ENCODE results near the gene CHKA. TPM values are rescaled to one million over a fixed set of nuclear protein-coding genes. Genes with fewer than 3 reads are reported as not detected.
A peak's percentile ranks its signal among the peaks of the same experiment; 100 is the strongest.

Gene CHKA
- total and polyA plus RNA-seq, 9 of the 15 experiments (the other 6 are each of a cell fraction or from before 2014, with no cell fraction given): 3.6 to 37.0 (median 30.2) TPM

DNA sequence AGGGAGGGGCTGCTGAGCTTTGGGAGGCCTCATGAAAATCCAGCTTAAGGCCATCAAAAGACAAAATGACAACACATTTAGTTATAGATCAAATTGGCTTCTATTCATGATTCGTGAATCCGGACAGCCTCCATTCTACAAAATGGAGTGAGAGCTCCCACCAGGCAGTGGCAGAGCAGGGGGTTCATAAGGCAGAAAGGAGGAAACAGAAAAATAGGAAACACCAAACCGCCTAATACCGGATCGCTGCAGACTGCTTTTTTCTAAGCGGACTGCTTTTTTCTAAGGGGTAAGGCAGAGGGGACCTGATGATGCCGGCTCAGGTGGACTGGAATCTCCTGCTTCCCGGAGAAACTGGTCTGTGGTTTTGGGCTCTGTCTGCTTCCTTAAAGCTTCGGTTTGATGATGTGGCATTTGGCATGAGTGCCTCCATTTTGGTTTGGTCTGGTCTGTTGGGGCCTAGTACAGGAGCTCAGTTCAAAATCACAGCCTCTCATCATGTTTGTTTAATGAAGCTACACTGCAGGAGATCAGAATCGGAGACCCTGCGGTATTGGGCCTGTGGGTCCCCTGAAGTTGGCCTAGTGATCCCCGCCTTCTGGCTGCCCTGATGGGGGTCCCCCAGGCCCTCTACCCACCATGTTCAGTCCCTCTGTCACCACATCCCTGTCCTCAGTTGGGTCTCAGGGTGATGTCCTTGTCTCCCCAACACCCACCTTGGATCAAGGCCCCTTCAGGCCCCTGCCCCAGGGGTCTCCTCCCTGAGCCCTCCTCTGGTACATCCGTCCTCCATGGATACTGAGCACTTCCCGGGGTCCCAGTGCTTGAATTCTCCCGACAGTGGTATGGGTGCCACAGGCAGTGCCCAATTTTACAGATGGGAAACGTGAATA is 109.9 kb downstream of the CHKA start (continued):
- TF ChIP-seq, protein P1, sequence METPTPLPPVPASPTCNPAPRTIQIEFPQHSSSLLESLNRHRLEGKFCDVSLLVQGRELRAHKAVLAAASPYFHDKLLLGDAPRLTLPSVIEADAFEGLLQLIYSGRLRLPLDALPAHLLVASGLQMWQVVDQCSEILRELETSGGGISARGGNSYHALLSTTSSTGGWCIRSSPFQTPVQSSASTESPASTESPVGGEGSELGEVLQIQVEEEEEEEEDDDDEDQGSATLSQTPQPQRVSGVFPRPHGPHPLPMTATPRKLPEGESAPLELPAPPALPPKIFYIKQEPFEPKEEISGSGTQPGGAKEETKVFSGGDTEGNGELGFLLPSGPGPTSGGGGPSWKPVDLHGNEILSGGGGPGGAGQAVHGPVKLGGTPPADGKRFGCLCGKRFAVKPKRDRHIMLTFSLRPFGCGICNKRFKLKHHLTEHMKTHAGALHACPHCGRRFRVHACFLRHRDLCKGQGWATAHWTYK (CRISPR knock-in tag; IDR thresholded peaks at IDR 0.05): peak; percentile 68; the same call in 1 of the 2 replicates
- TF ChIP-seq ZNF778 (CRISPR knock-in tag; IDR thresholded peaks at IDR 0.05): no peak
- no peak for TF ChIP-seq HDAC3 (IDR thresholded peaks at IDR 0.05; ENCODE audit: borderline replicate concordance, partially characterized antibody)
- TF ChIP-seq, protein P2, sequence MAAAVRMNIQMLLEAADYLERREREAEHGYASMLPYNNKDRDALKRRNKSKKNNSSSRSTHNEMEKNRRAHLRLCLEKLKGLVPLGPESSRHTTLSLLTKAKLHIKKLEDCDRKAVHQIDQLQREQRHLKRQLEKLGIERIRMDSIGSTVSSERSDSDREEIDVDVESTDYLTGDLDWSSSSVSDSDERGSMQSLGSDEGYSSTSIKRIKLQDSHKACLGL (CRISPR knock-in tag; IDR thresholded peaks at IDR 0.05; ENCODE audit: borderline replicate concordance, poor library complexity, severe bottlenecking): no peak
- TF ChIP-seq TRIM24 (IDR thresholded peaks at IDR 0.05): no peak
- no peak for TF ChIP-seq HNRNPL (IDR thresholded peaks at IDR 0.05; ENCODE audit: low read depth, low read length)
- TF ChIP-seq TAF9B (IDR thresholded peaks at IDR 0.05; ENCODE audit: partially characterized antibody): no peak
- TF ChIP-seq PHF20 (IDR thresholded peaks at IDR 0.05; ENCODE audit: partially characterized antibody): no peak
- TF ChIP-seq, protein P3, sequence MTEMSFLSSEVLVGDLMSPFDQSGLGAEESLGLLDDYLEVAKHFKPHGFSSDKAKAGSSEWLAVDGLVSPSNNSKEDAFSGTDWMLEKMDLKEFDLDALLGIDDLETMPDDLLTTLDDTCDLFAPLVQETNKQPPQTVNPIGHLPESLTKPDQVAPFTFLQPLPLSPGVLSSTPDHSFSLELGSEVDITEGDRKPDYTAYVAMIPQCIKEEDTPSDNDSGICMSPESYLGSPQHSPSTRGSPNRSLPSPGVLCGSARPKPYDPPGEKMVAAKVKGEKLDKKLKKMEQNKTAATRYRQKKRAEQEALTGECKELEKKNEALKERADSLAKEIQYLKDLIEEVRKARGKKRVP (CRISPR knock-in tag; IDR thresholded peaks at IDR 0.05): peak; percentile 28; the same call in 1 of the 2 replicates
- no peak for TF ChIP-seq ZFX (CRISPR knock-in tag; IDR thresholded peaks at IDR 0.05)
- TF ChIP-seq, protein P4, sequence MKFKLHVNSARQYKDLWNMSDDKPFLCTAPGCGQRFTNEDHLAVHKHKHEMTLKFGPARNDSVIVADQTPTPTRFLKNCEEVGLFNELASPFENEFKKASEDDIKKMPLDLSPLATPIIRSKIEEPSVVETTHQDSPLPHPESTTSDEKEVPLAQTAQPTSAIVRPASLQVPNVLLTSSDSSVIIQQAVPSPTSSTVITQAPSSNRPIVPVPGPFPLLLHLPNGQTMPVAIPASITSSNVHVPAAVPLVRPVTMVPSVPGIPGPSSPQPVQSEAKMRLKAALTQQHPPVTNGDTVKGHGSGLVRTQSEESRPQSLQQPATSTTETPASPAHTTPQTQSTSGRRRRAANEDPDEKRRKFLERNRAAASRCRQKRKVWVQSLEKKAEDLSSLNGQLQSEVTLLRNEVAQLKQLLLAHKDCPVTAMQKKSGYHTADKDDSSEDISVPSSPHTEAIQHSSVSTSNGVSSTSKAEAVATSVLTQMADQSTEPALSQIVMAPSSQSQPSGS (CRISPR knock-in tag; IDR thresholded peaks at IDR 0.05): no peak
- TF ChIP-seq MEF2D (tag; conservative IDR thresholded peaks at IDR 0.05; ENCODE audit: low read depth): peak; percentile 84
- TF ChIP-seq TEAD1 (CRISPR knock-in tag; IDR thresholded peaks at IDR 0.05): peak in 1 of 2 experiments; percentile 68; a peak in 1 of 4 replicates
- no peak for TF ChIP-seq BRD9 (IDR thresholded peaks at IDR 0.05; ENCODE audit: low read depth, partially characterized antibody)
- no peak for TF ChIP-seq GTF2E2 (tag; IDR thresholded peaks at IDR 0.05)
- no peak for TF ChIP-seq SAP30 (IDR thresholded peaks at IDR 0.05; ENCODE audit: borderline replicate concordance, insufficient read depth, low read depth, low read length, poor library complexity, severe bottlenecking)
- TF ChIP-seq, protein P5, sequence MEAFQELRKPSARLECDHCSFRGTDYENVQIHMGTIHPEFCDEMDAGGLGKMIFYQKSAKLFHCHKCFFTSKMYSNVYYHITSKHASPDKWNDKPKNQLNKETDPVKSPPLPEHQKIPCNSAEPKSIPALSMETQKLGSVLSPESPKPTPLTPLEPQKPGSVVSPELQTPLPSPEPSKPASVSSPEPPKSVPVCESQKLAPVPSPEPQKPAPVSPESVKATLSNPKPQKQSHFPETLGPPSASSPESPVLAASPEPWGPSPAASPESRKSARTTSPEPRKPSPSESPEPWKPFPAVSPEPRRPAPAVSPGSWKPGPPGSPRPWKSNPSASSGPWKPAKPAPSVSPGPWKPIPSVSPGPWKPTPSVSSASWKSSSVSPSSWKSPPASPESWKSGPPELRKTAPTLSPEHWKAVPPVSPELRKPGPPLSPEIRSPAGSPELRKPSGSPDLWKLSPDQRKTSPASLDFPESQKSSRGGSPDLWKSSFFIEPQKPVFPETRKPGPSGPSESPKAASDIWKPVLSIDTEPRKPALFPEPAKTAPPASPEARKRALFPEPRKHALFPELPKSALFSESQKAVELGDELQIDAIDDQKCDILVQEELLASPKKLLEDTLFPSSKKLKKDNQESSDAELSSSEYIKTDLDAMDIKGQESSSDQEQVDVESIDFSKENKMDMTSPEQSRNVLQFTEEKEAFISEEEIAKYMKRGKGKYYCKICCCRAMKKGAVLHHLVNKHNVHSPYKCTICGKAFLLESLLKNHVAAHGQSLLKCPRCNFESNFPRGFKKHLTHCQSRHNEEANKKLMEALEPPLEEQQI (IDR thresholded peaks at IDR 0.05): no peak
- TF ChIP-seq TBL1XR1 (IDR thresholded peaks at IDR 0.05; ENCODE audit: low read length in 2 of 2): no peak
- TF ChIP-seq ZNF444 (CRISPR knock-in tag; IDR thresholded peaks at IDR 0.05): no peak
- no peak for TF ChIP-seq MTF1 (CRISPR knock-in tag; IDR thresholded peaks at IDR 0.05; ENCODE audit: borderline replicate concordance)
